IMR-90 (cell line): ENCODE data around the gene SLC2A11. TPM values are rescaled to one million over a fixed set of nuclear protein-coding genes. Genes with fewer than 3 reads are reported as not detected.

Experiments
- ATAC-seq: fragments of 200-7000 bp; cut with Tn5 transposase; 2 replicates; pipeline ENCODE4 v1.9.1; 2020; ENCODE audit warnings: low read depth, mild to moderate bottlenecking, moderate library complexity
- BruUV-seq: library from RNA; stranded (reverse); fragments of 400-500 nt; replicated peaks from 2 replicates; lab custom pipeline; 2021; lab: Mats Ljungman, UMichigan
- CTCF ChIA-PET: fragments of 300-600 bp; formaldehyde crosslinking; extraction: SDS; loops from one replicate; lab custom pipeline; 2021; ENCODE audit warnings: antibody characterized with exemption; lab: Yijun Ruan, JAX
- POLR2A ChIA-PET: fragments of 300-600 bp; sonication (Branson Sonifier 250); formaldehyde crosslinking; loops from one replicate; lab custom pipeline; 2022; ENCODE audit warnings: antibody characterized with exemption; ENCODE audit not compliant: unreplicated experiment; lab: Charles Lee
- DNase-seq: peaks from one replicate; pipeline ENCODE4 v3.0.0; 2013
- H2AFZ ChIP-seq: replicated peaks from 2 replicates; pipeline ENCODE3; 2013; ENCODE audit warnings: low read length, mild to moderate bottlenecking; ENCODE audit not compliant: poor library complexity
- H2AK5ac ChIP-seq: 2 replicates; pipeline ENCODE4 v1.6.1; 2013; ENCODE audit warnings: low read depth, low read length, inconsistent platforms
- H2AK9ac ChIP-seq: replicated peaks from 2 replicates; pipeline ENCODE3; 2013; ENCODE audit warnings: mild to moderate bottlenecking, low read depth, low read length, moderate library complexity; ENCODE audit not compliant: poor library complexity
- H2BK120ac ChIP-seq: 2 replicates; pipeline ENCODE4 v1.6.1; 2013; ENCODE audit warnings: low read depth, low read length, inconsistent platforms
- H2BK15ac ChIP-seq: 3 replicates; pipeline ENCODE4 v1.6.1; 2013; ENCODE audit warnings: low read depth, low read length, inconsistent platforms
- H2BK20ac ChIP-seq: 2 replicates; pipeline ENCODE4 v1.6.1; 2013; ENCODE audit warnings: low read depth, mild to moderate bottlenecking, inconsistent platforms, low read length, moderate library complexity
- H2BK5ac ChIP-seq: 2 replicates; pipeline ENCODE4 v1.6.1; 2013; ENCODE audit warnings: mild to moderate bottlenecking, low read depth, low read length, inconsistent platforms; ENCODE audit not compliant: poor library complexity, severe bottlenecking
- H3K14ac ChIP-seq: replicated peaks from 2 replicates; pipeline ENCODE4 v1.6.1; 2013; ENCODE audit warnings: low read depth, low read length, inconsistent platforms
- H3K18ac ChIP-seq: 2 replicates; pipeline ENCODE4 v1.6.1; 2013; ENCODE audit warnings: low read depth, low read length, control low read depth
- H3K23ac ChIP-seq: 2 replicates; pipeline ENCODE4 v1.6.1; 2013; ENCODE audit warnings: low read depth, low read length, inconsistent platforms
- H3K27ac ChIP-seq: 2 replicates; pipeline ENCODE4 v1.5.1; 2013; ENCODE audit warnings: mild to moderate bottlenecking, control low read depth, low read length; ENCODE audit not compliant: insufficient read depth
- H3K27me3 ChIP-seq: 2 replicates; pipeline ENCODE4 v1.6.1; 2013; ENCODE audit warnings: low read length; ENCODE audit not compliant: control insufficient read depth, insufficient read depth
- H3K36me3 ChIP-seq: 2 replicates; pipeline ENCODE4 v1.6.1; 2013; ENCODE audit warnings: low read length, mixed read lengths; ENCODE audit not compliant: control insufficient read depth, insufficient read depth
- H3K4ac ChIP-seq: 2 replicates; pipeline ENCODE4 v1.6.1; 2013; ENCODE audit warnings: low read depth, low read length, inconsistent platforms
- H3K4me1 ChIP-seq: 2 replicates; pipeline ENCODE4 v1.6.1; 2013; ENCODE audit warnings: low read length, mixed read lengths; ENCODE audit not compliant: control insufficient read depth, insufficient read depth
- H3K4me2 ChIP-seq: 2 replicates; pipeline ENCODE4 v1.6.1; 2013; ENCODE audit warnings: low read depth, mild to moderate bottlenecking, control low read depth, low read length, moderate library complexity
- H3K4me3 ChIP-seq: 2 replicates; pipeline ENCODE4 v1.5.1; 2013; ENCODE audit warnings: low read depth, mild to moderate bottlenecking, control low read depth, low read length, moderate library complexity; ENCODE audit not compliant: insufficient read depth
- H3K56ac ChIP-seq: 2 replicates; pipeline ENCODE4 v1.6.1; 2013; ENCODE audit warnings: low read length, inconsistent platforms; ENCODE audit not compliant: insufficient read depth; ENCODE audit errors: extremely low read depth
- H3K79me1 ChIP-seq, 2 experiments: 2 replicates each; pipeline ENCODE4 v1.6.1; 2013; ENCODE audit warnings: low read length in 2 of 2, inconsistent platforms in 1 of 2, low read depth in 1 of 2
- H3K9ac ChIP-seq: 2 replicates; pipeline ENCODE4 v1.6.1; 2013; ENCODE audit warnings: low read depth, low read length, control low read depth
- H3K9me1 ChIP-seq: 2 replicates; pipeline ENCODE4 v1.6.1; 2013; ENCODE audit warnings: low read length, inconsistent platforms; ENCODE audit not compliant: insufficient read depth
- H3K9me3 ChIP-seq: 2 replicates; pipeline ENCODE4 v1.6.1; 2013; ENCODE audit warnings: low read length; ENCODE audit not compliant: control insufficient read depth, insufficient read depth
- H4K20me1 ChIP-seq: 2 replicates; pipeline ENCODE4 v1.6.1; 2013; ENCODE audit warnings: low read length, inconsistent platforms; ENCODE audit not compliant: insufficient read depth
- H4K5ac ChIP-seq: 2 replicates; pipeline ENCODE4 v1.6.1; 2013; ENCODE audit warnings: mild to moderate bottlenecking, low read depth, low read length, control low read depth
- H4K8ac ChIP-seq, 2 experiments: 2 replicates each; pipeline ENCODE4 v1.6.1; 2013; ENCODE audit warnings: low read depth in 2 of 2, low read length in 2 of 2, control low read depth in 1 of 2, inconsistent platforms in 1 of 2
- H4K91ac ChIP-seq: 2 replicates; pipeline ENCODE4 v1.6.1; 2013; ENCODE audit warnings: low read depth, low read length, inconsistent platforms; ENCODE audit not compliant: insufficient read depth
- CEBPB ChIP-seq: IDR thresholded peaks from 2 replicates; pipeline ENCODE4 v1.6.1; 2012; ENCODE audit warnings: low read depth, low read length, improper control_type of control experiment
- CHD1 ChIP-seq: IDR thresholded peaks from 2 replicates; pipeline ENCODE4 v1.6.1; 2012; ENCODE audit warnings: low read depth, low read length, improper control_type of control experiment
- CTCF ChIP-seq: conservative IDR thresholded peaks from 2 replicates; pipeline ENCODE4 v1.5.1; 2012; ENCODE audit warnings: mild to moderate bottlenecking, low read depth, low read length, improper control_type of control experiment
- ELK1 ChIP-seq: fragments of 150-350 bp; IDR thresholded peaks from 2 replicates; pipeline ENCODE4 v1.6.1; 2016; ENCODE audit warnings: low read depth, mild to moderate bottlenecking, low read length, moderate library complexity, borderline replicate concordance
- FOS ChIP-seq: fragments of 150-350 bp; IDR thresholded peaks from 2 replicates; pipeline ENCODE4 v1.6.1; 2016; ENCODE audit warnings: low read depth, low read length
- MAFK ChIP-seq: IDR thresholded peaks from 2 replicates; pipeline ENCODE4 v1.6.1; 2012; ENCODE audit warnings: low read depth, low read length, improper control_type of control experiment
- MAZ ChIP-seq: IDR thresholded peaks from 2 replicates; pipeline ENCODE4 v1.6.1; 2012; ENCODE audit warnings: low read depth, mild to moderate bottlenecking, low read length, improper control_type of control experiment, moderate library complexity, borderline replicate concordance
- MXI1 ChIP-seq: IDR thresholded peaks from 2 replicates; pipeline ENCODE4 v1.6.1; 2012; ENCODE audit warnings: low read depth, mild to moderate bottlenecking, low read length, moderate library complexity, borderline replicate concordance
- NFE2L2 ChIP-seq: fragments of 150-350 bp; IDR thresholded peaks from 2 replicates; pipeline ENCODE4 v1.6.1; 2016; ENCODE audit warnings: low read depth, mild to moderate bottlenecking, low read length
- POLR2A ChIP-seq: IDR thresholded peaks from 2 replicates; pipeline ENCODE4 v1.6.1; 2012; ENCODE audit warnings: mild to moderate bottlenecking, low read depth, low read length
- RAD21 ChIP-seq: IDR thresholded peaks from 2 replicates; pipeline ENCODE4 v1.6.1; 2012; ENCODE audit warnings: low read length, improper control_type of control experiment
- RCOR1 ChIP-seq: IDR thresholded peaks from 2 replicates; pipeline ENCODE4 v1.6.1; 2012; ENCODE audit warnings: mild to moderate bottlenecking, low read length, improper control_type of control experiment; ENCODE audit not compliant: insufficient replicate concordance
- RFX5 ChIP-seq: IDR thresholded peaks from 2 replicates; pipeline ENCODE4 v1.8.0; 2012; ENCODE audit warnings: low read depth, mild to moderate bottlenecking, low read length, moderate library complexity
- SMC3 ChIP-seq: fragments of 150-350 bp; IDR thresholded peaks from 2 replicates; pipeline ENCODE4 v1.6.1; 2016; ENCODE audit warnings: low read depth, mild to moderate bottlenecking, antibody characterized with exemption, low read length, moderate library complexity
- WGBS, 2 experiments: methylation state at CpG; one replicate each; pipeline versions ENCODE4 v1.1.5 to v1.1.7; 2013; ENCODE audit warnings: missing lambda C conversion rate in 2 of 2; ENCODE audit not compliant: insufficient read length in 1 of 2; ENCODE audit errors: extremely low coverage in 2 of 2; 5-methylcytosine and 5-hydroxymethylcytosine counted together
- dilution Hi-C: fragments of 300-500 bp; cut with HindIII; formaldehyde crosslinking; loops from one replicate; pipeline ENCODE4 v1.14.3; 2018; ENCODE audit warnings: low sequenced_read_pairs; ENCODE audit not compliant: unreplicated experiment
- in situ Hi-C: fragments of 300-500 bp; cut with MboI; formaldehyde crosslinking; loops from 3 replicates; pipeline ENCODE4 v1.14.3; 2019; ENCODE audit warnings: low sequenced_read_pairs, inconsistent platforms, mixed read lengths
- intact Hi-C: fragments of 100-400 bp; cut with micrococcal nuclease; formaldehyde crosslinking; loops from 2 replicates; pipeline ENCODE4 v1.10.0; 2022
- polyA plus RNA-seq, 3 experiments: library from polyadenylated mRNA; depleted of rRNA; stranded (reverse); fragments of >200 nt; gene quantifications; 2 replicates each; pipeline ENCODE4 v1.2.3, GENCODE V29; 2012; ENCODE audit warnings: low replicate concordance in 1 of 3
- total RNA-seq: library from RNA; depleted of rRNA; stranded (reverse); fragments of >200 nt; gene quantifications from 2 replicates; pipeline ENCODE4 v1.2.3, GENCODE V29; 2012
- TF ChIP-seq, protein P1 (sequence below): fragments of 150-350 bp; IDR thresholded peaks from 2 replicates; pipeline ENCODE4 v1.6.1; 2017; ENCODE audit warnings: mild to moderate bottlenecking, antibody characterized with exemption, low read length, low read depth

Gene SLC2A11
- total and polyA plus RNA-seq, 2 of the 4 experiments (the other 2 are of a cell fraction), result 3.2 to 8.7 TPM

DNA sequence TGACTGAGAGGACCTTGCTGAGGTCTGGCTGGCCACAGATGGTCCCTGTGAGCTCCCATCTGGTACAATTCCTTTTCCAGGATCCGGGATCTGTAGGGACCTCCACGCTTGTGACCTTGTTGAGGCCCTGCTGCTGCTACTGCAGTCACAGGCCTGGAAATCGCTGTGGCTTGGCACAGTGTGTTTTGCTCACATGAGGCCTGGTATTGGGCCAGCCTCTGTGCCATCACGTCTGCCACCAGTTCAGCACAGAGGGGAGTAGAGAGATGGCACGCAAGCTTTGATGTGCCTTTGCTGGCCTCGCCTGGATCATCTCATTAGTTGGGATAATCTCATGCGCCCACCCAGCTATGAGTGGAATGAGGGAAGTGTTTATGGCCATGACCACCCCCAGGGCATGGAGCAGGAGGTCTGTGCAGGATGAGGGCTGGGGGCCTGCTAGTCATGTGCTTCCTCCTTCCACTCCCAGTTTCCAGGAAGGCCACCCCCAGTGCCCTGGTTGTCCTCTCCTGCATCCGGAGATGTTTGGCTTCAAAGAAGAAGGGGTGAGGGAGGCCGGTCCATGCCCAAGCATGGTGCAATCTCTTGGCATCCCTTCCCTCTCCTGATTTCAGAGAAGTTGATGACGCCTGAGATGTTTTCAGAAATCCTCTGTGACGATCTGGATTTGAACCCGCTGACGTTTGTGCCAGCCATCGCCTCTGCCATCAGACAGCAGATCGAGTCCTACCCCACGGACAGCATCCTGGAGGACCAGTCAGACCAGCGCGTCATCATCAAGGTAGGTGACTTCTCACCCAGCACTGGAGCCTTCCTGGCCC is 41.3 kb upstream of the SLC2A11 start:
- intact Hi-C loops (no loop called here), in situ Hi-C loops (no loop called here), dilution Hi-C loops (no loop called here)
- Histone ChIP-seq H3K9me3 (no peaks in the 10 kb centered on the region), H2AK5ac (no peak overlapping the region), H3K4me2 (no peak overlapping the region), H4K91ac (no peak overlapping the region), H3K4ac (no peak overlapping the region), H4K8ac (no peak overlapping the region), H4K20me1 (peaks cover 8% of the 10 kb centered on the region; the same call in 1 of the 2 replicates), H3K4me1 (no peaks in the 10 kb centered on the region), H3K18ac (no peak overlapping the region), H3K14ac (no peak overlapping the region), H4K5ac (no peak overlapping the region), H2AK9ac (no peak overlapping the region), H3K9me1 (peaks cover 3% of the 10 kb centered on the region; the same call in 1 of the 2 replicates), H2BK120ac (no peak overlapping the region), H2BK15ac (no peak overlapping the region), H3K56ac (no peak overlapping the region), H2BK5ac (no peak overlapping the region), H3K36me3 (peaks cover 47% of the 10 kb centered on the region), H3K23ac (no peak overlapping the region), H3K27ac (no peak overlapping the region), H2AFZ (no peak overlapping the region), H3K27me3 (no peaks in the 10 kb centered on the region), H3K79me1 (peaks cover 0 to 5% of the 10 kb centered on the region in 2 experiments; a peak in 1 of 4 replicates), H3K9ac (no peak overlapping the region), H2BK20ac (no peak overlapping the region), H3K4me3 (no peak overlapping the region)
- CTCF ChIA-PET, result no interaction called here
- 93% methylated on average over 13 of the region's 18 CpGs; no CpG with 5 or more reads in 1 of the 2 experiments for WGBS, 2 experiments
- POLR2A ChIA-PET, result no interaction called here
- ATAC-seq (no peak), DNase-seq (no peak)
- BruUV-seq, result no TSS peak
- TF ChIP-seq CEBPB, result no peak
- no peak for TF ChIP-seq NFE2L2
- TF ChIP-seq POLR2A, result no peak
- no peak for TF ChIP-seq RAD21
- no peak for TF ChIP-seq RCOR1
- TF ChIP-seq MXI1, result no peak
- TF ChIP-seq FOS, result no peak
- TF ChIP-seq SMC3, result no peak
- TF ChIP-seq MAFK, result no peak
- TF ChIP-seq, protein P1, sequence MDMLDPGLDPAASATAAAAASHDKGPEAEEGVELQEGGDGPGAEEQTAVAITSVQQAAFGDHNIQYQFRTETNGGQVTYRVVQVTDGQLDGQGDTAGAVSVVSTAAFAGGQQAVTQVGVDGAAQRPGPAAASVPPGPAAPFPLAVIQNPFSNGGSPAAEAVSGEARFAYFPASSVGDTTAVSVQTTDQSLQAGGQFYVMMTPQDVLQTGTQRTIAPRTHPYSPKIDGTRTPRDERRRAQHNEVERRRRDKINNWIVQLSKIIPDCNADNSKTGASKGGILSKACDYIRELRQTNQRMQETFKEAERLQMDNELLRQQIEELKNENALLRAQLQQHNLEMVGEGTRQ, result no peak
- TF ChIP-seq MAZ, result no peak
- TF ChIP-seq ELK1, result no peak
- no peak for TF ChIP-seq CHD1
- TF ChIP-seq CTCF, result no peak
- TF ChIP-seq RFX5, result no peak
